NCI-H526 (cell line): ENCODE results near the gene KRTAP3-1.
A peak's percentile ranks its signal among the peaks of the same experiment; 100 is the strongest.

Source experiments
- DNase-seq, 2 experiments: peaks; one replicate each; lab custom pipeline; 2025; lab: John Stamatoyannopoulos, UW

The KRTAP3-1 gene

GRCh38 chr17:40978575-40979151, 30.3 kb downstream of the KRTAP3-1 start:
- DNase-seq, result no peak

GRCh38 chr17:40975516-40975915, 33.4 kb downstream of the KRTAP3-1 start:
- DNase-seq, result no peak

- no peak for DNase-seq
Measured at GRCh38 chr17:40974366-40974765, 34.6 kb downstream of the KRTAP3-1 start.

- no peak for DNase-seq
Measured at GRCh38 chr17:40967582-40967981, 41.3 kb downstream of the KRTAP3-1 start.

GRCh38 chr17:40966848-40967247, 42.1 kb downstream of the KRTAP3-1 start, which contains the start of gene KRT39:
Gene KRT39 (minus strand): TSS chr17:40966948. CDS start chr17:40966856, 92 bp downstream.
- DNase-seq, result no peak

GRCh38 chr17:40963838-40964237, 45.1 kb downstream of the KRTAP3-1 start:
- DNase-seq, result no peak

GRCh38 chr17:40962059-40962561, 46.8 kb downstream of the KRTAP3-1 start:
- no peak for DNase-seq

- peak; percentile 22 to 51 for DNase-seq
Measured at GRCh38 chr17:40961591-40961990, 47.3 kb downstream of the KRTAP3-1 start.

- DNase-seq, result no peak
Measured at GRCh38 chr17:40960144-40960543, 48.8 kb downstream of the KRTAP3-1 start.
